Neural progenitor cell (in vitro differentiated cells): ENCODE data around the gene RHOXF2B. TPM values are rescaled to one million over a fixed set of nuclear protein-coding genes. Genes with fewer than 3 reads are reported as not detected.

Experiments
- DNase-seq: peaks from one replicate; pipeline ENCODE4 v3.0.0-alpha.2; 2016; ENCODE audit warnings: low spot score
- H2AFZ ChIP-seq: fragments of 200-600 bp; sonication (generic); replicated peaks from 2 replicates; pipeline ENCODE4 v1.6.1; 2016; ENCODE audit warnings: antibody characterized with exemption
- H3F3A ChIP-seq: fragments of 200-600 bp; sonication (generic); 2 replicates; pipeline ENCODE4 v1.6.1; 2016; ENCODE audit warnings: antibody characterized with exemption, low read depth
- H3K27ac ChIP-seq: fragments of 200-600 bp; sonication (generic); 2 replicates; pipeline ENCODE4 v1.5.1; 2016; ENCODE audit warnings: mild to moderate bottlenecking
- H3K27me3 ChIP-seq: fragments of 200-600 bp; sonication (generic); 2 replicates; pipeline ENCODE4 v1.6.1; 2016; ENCODE audit warnings: mild to moderate bottlenecking, moderate library complexity
- H3K36me3 ChIP-seq: fragments of 200-600 bp; sonication (generic); 2 replicates; pipeline ENCODE4 v1.5.1; 2016
- H3K4me1 ChIP-seq: fragments of 200-600 bp; sonication (generic); 2 replicates; pipeline ENCODE4 v1.6.1; 2016; ENCODE audit warnings: mixed run types
- H3K4me2 ChIP-seq: fragments of 200-600 bp; sonication (generic); 2 replicates; pipeline ENCODE4 v1.6.1; 2016
- H3K4me3 ChIP-seq: fragments of 200-600 bp; sonication (generic); 2 replicates; pipeline ENCODE4 v1.5.1; 2016
- H3K79me2 ChIP-seq: fragments of 200-600 bp; sonication (generic); 2 replicates; pipeline ENCODE4 v1.6.1; 2016; ENCODE audit warnings: low read depth
- H3K9ac ChIP-seq: fragments of 200-600 bp; sonication (generic); 2 replicates; pipeline ENCODE4 v1.6.1; 2016
- H3K9me3 ChIP-seq: fragments of 200-600 bp; sonication (generic); 2 replicates; pipeline ENCODE4 v1.5.1; 2016; ENCODE audit warnings: low read depth
- H4K20me1 ChIP-seq: fragments of 200-600 bp; sonication (generic); 2 replicates; pipeline ENCODE4 v1.6.1; 2016; ENCODE audit warnings: low read depth
- H3K27ac Mint-ChIP-seq: 3 replicates; pipeline ENCODE4 v1.8.0; 2021; ENCODE audit warnings: mixed read lengths
- H3K27me3 Mint-ChIP-seq: 2 replicates; pipeline ENCODE4 v1.8.0; 2022; ENCODE audit warnings: low read depth, mild to moderate bottlenecking, inconsistent platforms, moderate library complexity, mixed read lengths; ENCODE audit not compliant: insufficient read depth
- H3K36me3 Mint-ChIP-seq: 3 replicates; pipeline ENCODE4 v1.8.0; 2021; ENCODE audit warnings: mixed read lengths
- H3K4me1 Mint-ChIP-seq: 3 replicates; pipeline ENCODE4 v1.8.0; 2021; ENCODE audit warnings: mixed read lengths
- H3K4me3 Mint-ChIP-seq: 3 replicates; pipeline ENCODE4 v1.8.0; 2021; ENCODE audit warnings: mild to moderate bottlenecking, moderate library complexity, mixed read lengths
- H3K9me3 Mint-ChIP-seq: 3 replicates; pipeline ENCODE4 v1.8.0; 2020; ENCODE audit warnings: mixed read lengths
- CTCF ChIP-seq: fragments of 200-600 bp; sonication (generic); IDR thresholded peaks from 2 replicates; pipeline ENCODE4 v1.5.1; 2017; ENCODE audit warnings: antibody characterized with exemption, mild to moderate bottlenecking
- EZH2 ChIP-seq: fragments of 200-600 bp; sonication (generic); IDR thresholded peaks from 2 replicates; pipeline ENCODE4 v1.6.1; 2017; ENCODE audit warnings: antibody characterized with exemption, mild to moderate bottlenecking, moderate library complexity
- EZH2phosphoT487 ChIP-seq: fragments of 200-600 bp; sonication (generic); IDR thresholded peaks from 2 replicates; pipeline ENCODE4 v1.6.1; 2017; ENCODE audit warnings: antibody characterized with exemption
- total RNA-seq: library from RNA; depleted of rRNA; stranded (reverse); fragments of >200 nt; gene quantifications from 2 replicates; pipeline ENCODE4 v1.2.3, GENCODE V29; 2015; ENCODE audit warnings: low replicate concordance

RHOXF2B gene
- total RNA-seq, 1 donor from 2014 or later = not detected

GRCh38 chrX:120029354-120029753, 48.1 kb downstream of the RHOXF2B start:
- no peak for TF ChIP-seq EZH2phosphoT487
- no peak for TF ChIP-seq CTCF
- TF ChIP-seq EZH2 = no peak
- Mint-ChIP-seq H3K4me1 (no peaks in the 10 kb centered on the region), H3K27ac (no peak overlapping the region), H3K9me3 (peaks cover 13% of the 10 kb centered on the region), H3K36me3 (peaks cover 2% of the 10 kb centered on the region), H3K27me3 (peaks cover 5% of the 10 kb centered on the region), H3K4me3 (no peak overlapping the region)
- Histone ChIP-seq H4K20me1 (no peaks in the 10 kb centered on the region), H3F3A (no peaks in the 10 kb centered on the region), H3K27me3 (no peaks in the 10 kb centered on the region), H3K27ac (no peak overlapping the region), H3K79me2 (no peaks in the 10 kb centered on the region), H3K4me3 (no peak overlapping the region), H3K4me2 (no peak overlapping the region), H2AFZ (no peak overlapping the region), H3K9me3 (no peaks in the 10 kb centered on the region), H3K9ac (no peak overlapping the region), H3K4me1 (no peaks in the 10 kb centered on the region), H3K36me3 (no peaks in the 10 kb centered on the region)
- no peak for DNase-seq

GRCh38 chrX:120023259-120023658, 54.2 kb downstream of the RHOXF2B start:
- Histone ChIP-seq H4K20me1 (no peaks in the 10 kb centered on the region), H3K4me1 (no peaks in the 10 kb centered on the region), H3K27ac (no peak overlapping the region), H3K4me3 (no peak overlapping the region), H3K9me3 (no peaks in the 10 kb centered on the region), H3K79me2 (no peaks in the 10 kb centered on the region), H3K27me3 (peaks cover 21% of the 10 kb centered on the region), H3K4me2 (no peak overlapping the region), H2AFZ (no peak overlapping the region), H3F3A (no peaks in the 10 kb centered on the region), H3K9ac (no peak overlapping the region), H3K36me3 (no peaks in the 10 kb centered on the region)
- Mint-ChIP-seq H3K4me1 (no peaks in the 10 kb centered on the region), H3K9me3 (peaks cover 11% of the 10 kb centered on the region), H3K27ac (no peak overlapping the region), H3K27me3 (peaks cover 4% of the 10 kb centered on the region), H3K4me3 (no peak overlapping the region), H3K36me3 (peaks cover 2% of the 10 kb centered on the region)
- no peak for DNase-seq
- TF ChIP-seq EZH2phosphoT487 (no peak), CTCF (no peak), EZH2 (no peak)

GRCh38 chrX:120022763-120023162, 54.7 kb downstream of the RHOXF2B start:
- H3K27me3 Mint-ChIP-seq = peaks cover 8% of the 10 kb centered on the region
- H3K4me3 Mint-ChIP-seq = no peak overlapping the region
- Histone ChIP-seq H3K27ac (no peak overlapping the region), H3K9ac (no peak overlapping the region), H3K4me1 (no peaks in the 10 kb centered on the region), H4K20me1 (no peaks in the 10 kb centered on the region), H3K4me2 (no peak overlapping the region), H3K9me3 (no peaks in the 10 kb centered on the region), H3K27me3 (peaks cover 26% of the 10 kb centered on the region), H3K79me2 (no peaks in the 10 kb centered on the region), H2AFZ (no peak overlapping the region), H3K4me3 (no peak overlapping the region), H3K36me3 (no peaks in the 10 kb centered on the region), H3F3A (no peaks in the 10 kb centered on the region)
- H3K36me3 Mint-ChIP-seq = peaks cover 2% of the 10 kb centered on the region
- TF ChIP-seq EZH2 = no peak
- TF ChIP-seq EZH2phosphoT487 = no peak
- no peak for TF ChIP-seq CTCF
- H3K4me1 Mint-ChIP-seq = no peaks in the 10 kb centered on the region
- H3K27ac Mint-ChIP-seq = no peak overlapping the region
- H3K9me3 Mint-ChIP-seq = peaks cover 11% of the 10 kb centered on the region
- DNase-seq = no peak

Other genes starting within 250 kb of the RHOXF2B start
- gene UPF3B, start 224.7 kb downstream of the RHOXF2B start, total RNA-seq = 12.4 and 21.7 TPM in 2 replicates
- gene RNF113A, start 206.0 kb downstream of the RHOXF2B start, total RNA-seq = 10.9 and 11.3 TPM in 2 replicates
- gene NDUFA1, start 205.9 kb downstream of the RHOXF2B start, total RNA-seq = 44.1 and 57.9 TPM in 2 replicates
- gene AKAP14, start 181.8 kb downstream of the RHOXF2B start, total RNA-seq = not detected in 2 replicates
- 6.5 and 11.2 TPM in 2 replicates for gene NKAP, start 133.9 kb downstream of the RHOXF2B start, total RNA-seq
- not detected in 2 replicates for gene RHOXF1, start 38.2 kb upstream of the RHOXF2B start, total RNA-seq
- gene RHOXF2, start 80.9 kb upstream of the RHOXF2B start, total RNA-seq = not detected in 2 replicates
- gene ZBTB33, start 173.1 kb upstream of the RHOXF2B start, total RNA-seq = 33.1 and 45.6 TPM in 2 replicates
- 2.0 and 3.5 TPM in 2 replicates for gene TMEM255A, start 233.8 kb upstream of the RHOXF2B start, total RNA-seq